CD4-positive, alpha-beta T cell treated with Interleukin-10 for 1 hour (primary cell): ENCODE data around the gene DDN.

Experiments
- DNase-seq: peaks from one replicate; pipeline ENCODE4 v3.0.0-alpha.2; 2020

The DDN gene

DNA sequence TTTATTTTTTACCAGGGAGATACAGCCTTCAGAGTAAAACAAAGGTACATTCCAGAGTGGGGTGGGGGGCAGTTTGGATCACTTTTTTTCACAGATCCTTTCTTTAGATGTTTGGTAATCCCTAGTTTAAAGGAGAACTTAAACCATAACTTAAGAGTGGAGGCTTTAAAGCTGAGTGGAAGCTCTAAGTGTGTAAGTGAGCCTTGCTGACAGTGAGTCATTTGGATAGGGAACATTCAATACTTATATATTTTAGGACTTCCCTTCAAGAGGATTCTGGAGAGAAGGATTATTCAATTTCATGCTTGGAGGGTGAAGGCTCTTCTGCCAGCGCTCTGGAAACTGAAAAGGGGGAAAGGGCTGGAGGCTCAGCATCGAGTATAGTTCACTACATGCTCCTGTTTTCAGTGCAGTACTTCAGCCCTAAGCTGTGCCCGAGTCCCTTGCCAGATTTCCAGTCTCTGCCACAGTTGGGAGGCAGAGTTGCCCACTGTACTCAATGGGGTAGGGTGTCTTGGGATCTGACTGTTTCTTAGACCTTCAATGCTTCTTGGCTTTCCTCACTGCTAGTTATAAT lies 11.0 kb upstream of the DDN start:
- no peak for DNase-seq

DNA sequence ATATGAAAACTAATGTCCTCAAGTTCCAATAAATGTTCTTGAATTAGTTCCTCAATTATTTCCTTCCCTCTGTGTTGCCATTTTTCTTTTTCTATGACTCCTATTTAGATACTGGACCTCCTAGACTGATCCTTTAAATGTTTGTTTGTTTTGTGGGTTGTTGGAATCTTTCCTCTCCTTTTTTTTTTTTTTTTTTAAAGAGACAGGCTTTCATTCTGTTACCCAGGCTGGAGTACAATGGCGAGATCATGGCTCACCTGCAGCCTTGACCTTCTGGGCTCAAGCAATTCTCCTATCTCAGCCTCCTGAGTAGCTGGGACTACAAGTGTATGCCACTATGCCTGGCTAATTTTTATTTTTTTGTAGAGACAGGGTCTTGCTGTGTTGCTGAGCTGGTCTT lies 9.8 kb upstream of the DDN start:
- DNase-seq = no peak

GRCh38 chr12:49000346-49000745 lies 1.2 kb upstream of the DDN start:
- DNase-seq = no peak

DNA sequence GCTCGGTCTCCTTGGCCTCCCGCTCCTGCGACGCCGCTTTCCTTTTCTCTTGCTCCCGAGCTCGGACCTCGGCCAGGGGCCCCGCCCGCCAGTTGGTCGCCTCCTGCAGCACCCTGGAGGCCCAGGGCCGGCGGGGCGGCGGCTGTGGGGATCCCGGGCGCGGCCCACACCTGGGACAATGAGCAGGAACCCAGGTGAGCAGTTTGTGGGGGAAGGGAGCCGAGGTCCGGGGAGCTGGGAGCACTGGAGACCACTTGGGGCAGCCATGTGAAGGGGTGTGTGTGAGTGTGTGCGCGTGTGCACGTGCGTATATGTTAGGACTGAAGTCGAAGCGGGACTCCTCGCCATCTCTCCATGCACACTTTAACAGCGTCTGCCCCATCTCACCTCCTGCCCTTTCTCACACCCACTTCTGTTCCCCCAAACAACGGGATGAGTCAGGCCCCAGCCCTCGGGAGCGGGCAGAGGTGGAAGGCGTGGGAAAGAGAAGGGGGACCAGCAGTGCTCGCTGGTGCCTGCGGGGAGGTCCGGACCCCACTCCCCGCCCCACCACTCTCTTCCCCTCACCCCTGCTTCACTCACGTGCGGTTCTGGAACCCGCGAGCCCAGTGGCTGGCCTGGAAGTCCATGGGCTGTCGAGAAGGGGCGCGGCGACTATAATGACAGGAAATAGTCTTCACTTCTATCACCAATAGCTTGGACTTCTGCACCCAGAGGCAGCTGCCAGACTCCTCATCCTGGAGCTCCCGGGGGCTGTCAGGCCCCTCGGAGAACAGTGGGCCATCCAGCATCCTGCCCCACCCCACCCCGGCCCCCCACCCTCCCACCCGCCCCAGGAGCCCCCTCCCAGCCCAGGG lies 450 bp downstream of the DDN start:
- no peak for DNase-seq

DNA sequence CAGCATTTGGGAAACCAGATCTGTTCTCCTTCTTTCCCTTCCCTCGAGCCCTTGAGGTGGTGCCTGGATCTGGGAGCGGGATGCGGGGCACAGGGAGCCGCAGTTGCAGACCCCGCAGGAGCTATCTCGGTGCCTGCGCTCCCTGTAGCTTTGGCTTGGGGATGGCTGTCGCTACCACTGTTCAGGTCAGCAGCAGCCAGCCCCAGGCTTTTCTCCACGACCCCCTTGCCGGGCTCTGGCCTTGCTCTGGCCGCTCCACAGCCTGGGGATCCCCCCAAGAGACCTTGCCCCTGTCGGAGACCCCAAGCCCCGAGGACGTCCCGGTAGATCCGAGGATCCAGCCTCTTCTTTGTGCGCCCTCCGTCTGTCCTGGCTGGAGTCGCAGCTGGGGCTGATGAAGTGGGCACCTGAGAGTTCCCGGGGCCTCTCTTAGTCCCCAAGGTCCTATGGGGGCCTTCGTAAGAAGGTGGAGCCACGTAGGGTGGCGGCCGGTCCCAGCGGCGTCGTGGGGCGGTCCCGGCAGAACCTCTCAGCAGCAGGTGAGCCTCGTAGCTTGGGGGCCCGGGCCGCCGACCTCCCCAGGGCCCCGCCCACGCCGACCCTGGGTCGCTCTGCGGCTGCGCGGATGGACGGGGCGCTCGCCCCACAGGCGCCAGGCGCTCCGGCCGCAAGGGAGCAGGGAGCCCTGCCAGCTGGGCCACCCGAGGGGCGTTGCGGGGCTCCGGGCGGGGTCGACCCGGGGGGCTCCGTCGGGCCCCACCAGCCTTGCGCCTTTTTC lies 1.3 kb downstream of the DDN start:
- peak; percentile 42 for DNase-seq

DNA sequence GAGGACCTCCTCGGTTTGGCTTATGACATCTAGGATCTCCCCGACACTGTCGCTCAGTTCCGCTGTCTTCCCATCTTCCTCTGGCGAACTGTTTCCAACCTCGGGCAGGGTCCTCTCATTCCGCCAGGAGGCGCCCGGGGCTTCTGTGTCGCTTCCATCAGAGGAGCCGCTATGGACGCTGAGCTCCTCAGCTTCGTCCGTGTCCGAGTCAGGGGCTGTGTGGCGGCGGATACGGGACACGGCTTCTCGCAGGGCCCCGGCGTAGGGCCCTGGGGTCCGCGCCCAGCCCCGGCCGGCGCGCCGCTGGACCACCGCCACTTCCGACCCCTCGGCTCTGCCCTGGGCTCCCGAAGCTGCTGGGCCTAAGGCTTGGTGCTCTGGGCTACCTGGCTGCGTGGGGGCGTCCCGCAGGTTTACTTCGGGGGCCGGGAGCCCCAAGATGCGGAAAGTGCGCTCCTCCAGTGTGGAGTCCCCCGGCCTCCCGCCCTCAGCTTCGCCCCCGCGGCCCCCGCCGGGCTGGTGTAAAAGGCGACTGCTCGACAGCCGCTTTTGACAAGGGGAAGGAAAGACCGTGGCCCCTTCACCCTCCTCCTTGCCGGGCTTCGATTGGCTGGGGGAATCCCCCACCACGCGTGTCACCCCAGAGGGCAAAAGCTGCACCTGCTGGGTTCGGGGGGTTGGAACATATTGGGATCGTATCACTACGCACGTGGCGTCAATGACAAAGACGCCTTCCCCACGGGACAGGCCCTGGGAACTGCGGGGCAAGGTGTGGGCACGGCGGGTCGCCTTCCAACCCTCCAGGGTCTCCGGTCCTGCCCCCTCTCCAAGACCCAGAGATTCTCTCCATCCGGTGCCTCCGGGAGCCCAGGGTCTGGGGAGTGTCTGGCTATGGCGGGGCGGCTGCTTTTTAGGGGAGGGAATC lies 2.1 kb downstream of the DDN start:
- DNase-seq = peak; percentile 67

GRCh38 chr12:48995086-48995879 lies 3.9 kb downstream of the DDN start:
- peak; percentile 60 for DNase-seq

DNA sequence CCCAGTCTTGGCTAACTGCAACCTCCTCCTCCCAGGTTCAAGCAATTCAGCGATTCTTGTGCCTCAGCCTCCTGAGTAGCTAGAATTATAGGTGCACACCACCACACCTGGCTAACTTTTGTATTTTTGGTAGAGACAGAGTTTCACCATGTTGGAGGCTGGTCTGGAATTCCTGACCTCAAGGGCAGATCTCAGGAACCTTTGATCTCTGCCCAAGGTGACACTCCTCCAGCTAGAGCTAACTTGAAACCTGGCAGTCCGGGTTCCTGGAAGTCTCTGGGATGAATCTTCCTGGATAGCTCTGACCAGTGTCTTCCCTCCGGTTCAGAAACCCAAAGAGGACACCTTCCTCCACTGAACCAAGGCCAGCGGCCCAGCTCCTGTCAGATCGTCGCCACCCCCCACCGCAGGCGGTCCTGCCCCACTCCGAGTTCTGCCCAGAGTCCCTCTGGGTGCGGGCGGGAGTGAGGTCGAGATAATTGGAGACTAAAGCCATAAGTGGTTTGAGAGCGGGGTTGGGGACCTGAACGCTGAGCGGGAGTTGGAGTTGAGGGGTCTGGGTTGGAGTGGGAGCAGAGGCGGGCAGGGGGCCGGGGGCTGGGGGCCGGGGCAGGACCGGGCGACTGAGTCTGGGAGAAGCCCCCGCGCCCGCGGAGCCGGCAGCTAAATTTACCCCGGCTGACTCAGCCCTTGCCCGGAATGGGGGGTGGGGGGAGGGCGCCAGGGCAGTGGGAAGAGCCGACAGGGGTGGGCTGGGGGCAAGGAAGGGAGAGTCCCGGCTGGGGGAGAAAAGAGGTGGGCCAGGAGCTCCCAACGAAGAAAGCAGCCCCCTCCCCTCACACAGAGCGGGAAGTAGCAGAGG lies 4.7 kb downstream of the DDN start:
- no peak for DNase-seq

GRCh38 chr12:48993787-48994186 lies 5.4 kb downstream of the DDN start:
- DNase-seq = no peak

- no peak for DNase-seq
These were observed 7.7 kb downstream of the DDN start for GRCh38 chr12:48991247-48992050.

DNA sequence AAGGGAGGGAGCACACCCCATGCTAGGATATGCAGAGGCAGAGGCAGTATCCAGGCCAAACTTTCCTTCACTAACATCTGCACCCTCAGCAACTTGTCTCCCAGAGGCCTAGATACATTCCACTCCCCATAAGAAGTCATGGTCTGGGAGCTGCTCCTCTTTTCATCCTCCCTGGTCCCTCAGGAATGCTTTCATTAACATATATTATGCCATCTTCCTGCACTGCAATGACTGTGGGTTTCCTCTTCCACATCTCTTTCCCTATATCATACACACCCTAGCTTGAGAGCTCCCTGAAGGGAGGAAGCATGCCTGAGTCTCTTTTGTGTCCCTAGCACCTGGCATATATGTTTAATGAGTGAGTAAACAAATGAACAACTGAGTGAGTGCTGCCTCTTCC lies 8.6 kb downstream of the DDN start:
- DNase-seq = no peak

DNA sequence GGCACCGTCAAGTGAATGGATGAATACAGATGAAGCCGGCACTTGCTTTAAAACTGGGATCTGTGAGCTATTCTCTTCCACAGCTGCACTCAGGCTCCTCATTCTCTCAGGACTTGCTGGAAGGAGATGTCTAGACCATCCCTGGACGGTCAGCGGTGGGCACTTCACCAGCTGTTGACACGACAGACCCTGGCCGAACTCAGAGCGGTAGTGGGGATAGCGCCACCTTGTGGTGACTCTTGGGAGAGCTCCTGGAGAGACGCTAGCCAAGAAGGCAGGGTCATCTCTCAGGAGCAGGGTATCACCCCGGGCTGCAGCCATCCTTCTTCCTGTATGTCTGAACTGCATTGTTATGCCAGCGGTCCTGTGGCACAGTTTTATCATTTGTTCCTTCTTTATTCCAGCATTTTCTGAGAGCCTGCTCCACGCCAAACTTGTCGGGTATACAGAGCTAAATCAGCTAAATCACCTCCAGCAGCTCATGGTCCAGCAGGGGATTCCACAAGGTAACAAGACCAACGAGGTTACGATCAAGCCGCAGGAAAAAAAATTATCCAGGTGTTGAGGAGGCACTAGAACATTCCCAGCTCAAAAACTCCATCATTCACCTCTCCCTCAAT lies 11.0 kb downstream of the DDN start:
- DNase-seq = peak; percentile 77

- DNase-seq = no peak
These were observed 12.4 kb downstream of the DDN start for GRCh38 chr12:48986720-48987291.

- DNase-seq = no peak
These were observed 13.3 kb downstream of the DDN start for GRCh38 chr12:48985901-48986300.

GRCh38 chr12:48985475-48985897 lies 13.7 kb downstream of the DDN start:
- DNase-seq = no peak

- DNase-seq = no peak
These were observed 16.6 kb downstream of the DDN start for GRCh38 chr12:48982397-48983080.

DNA sequence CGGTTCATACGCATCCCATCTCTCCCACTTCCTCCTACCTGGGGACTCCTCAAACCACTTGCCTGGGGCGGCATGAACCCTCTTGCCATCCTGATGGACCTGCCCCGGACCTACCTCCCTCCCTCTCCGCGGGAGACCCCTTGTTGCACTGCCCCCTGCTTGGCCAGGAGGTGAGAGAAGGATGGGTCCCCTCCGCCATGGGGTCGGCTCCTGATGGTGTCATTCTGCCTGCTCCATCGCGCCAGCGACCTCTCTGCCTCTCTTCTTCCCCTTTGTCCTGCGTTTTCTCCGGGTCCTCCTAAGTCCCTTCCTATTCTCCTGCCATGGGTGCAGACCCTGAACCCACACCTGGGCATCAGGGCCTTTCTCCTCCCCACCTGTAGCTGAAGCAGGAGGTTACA lies 17.4 kb downstream of the DDN start:
- DNase-seq = no peak

DNA sequence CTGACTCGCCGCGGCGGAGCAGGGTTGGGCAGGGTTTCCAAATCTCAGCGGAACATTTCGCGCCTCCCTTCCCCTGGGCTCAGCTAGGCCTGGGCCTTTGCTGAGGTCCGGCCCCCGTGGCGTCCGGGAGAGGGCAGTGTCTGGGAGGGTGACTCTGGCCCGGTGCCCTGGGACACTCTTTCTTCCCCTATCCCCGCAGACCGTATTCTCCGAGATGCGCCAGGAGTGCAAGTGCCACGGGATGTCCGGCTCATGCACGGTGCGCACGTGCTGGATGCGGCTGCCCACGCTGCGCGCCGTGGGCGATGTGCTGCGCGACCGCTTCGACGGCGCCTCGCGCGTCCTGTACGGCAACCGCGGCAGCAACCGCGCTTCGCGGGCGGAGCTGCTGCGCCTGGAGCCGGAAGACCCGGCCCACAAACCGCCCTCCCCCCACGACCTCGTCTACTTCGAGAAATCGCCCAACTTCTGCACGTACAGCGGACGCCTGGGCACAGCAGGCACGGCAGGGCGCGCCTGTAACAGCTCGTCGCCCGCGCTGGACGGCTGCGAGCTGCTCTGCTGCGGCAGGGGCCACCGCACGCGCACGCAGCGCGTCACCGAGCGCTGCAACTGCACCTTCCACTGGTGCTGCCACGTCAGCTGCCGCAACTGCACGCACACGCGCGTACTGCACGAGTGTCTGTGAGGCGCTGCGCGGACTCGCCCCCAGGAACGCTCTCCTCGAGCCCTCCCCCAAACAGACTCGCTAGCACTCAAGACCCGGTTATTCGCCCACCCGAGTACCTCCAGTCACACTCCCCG lies 18.0 kb downstream of the DDN start:
- peak; percentile 59 for DNase-seq
